GM18520 (cell line): Measurements from ENCODE around the gene RPL26.

Experiments used
- ATAC-seq: cut with Tn5 transposase; IDR thresholded peaks from one replicate; pipeline ENCODE4 v1.9.1; 2021; ENCODE audit not compliant: unreplicated experiment

RPL26 gene

GRCh38 chr17:8383143-8383822, at the start of gene RPL26:
TSS of gene RPL26 (minus strand) at chr17:8383193. CDS start at chr17:8382310, 883 bp downstream.
- ATAC-seq, result peak; percentile 86

GRCh38 chr17:8430966-8431365, 48.0 kb upstream of the RPL26 start:
- ATAC-seq, result no peak

- no peak for ATAC-seq
These were observed 43.8 kb upstream of the RPL26 start for GRCh38 chr17:8426802-8427201.

- ATAC-seq, result no peak
These were observed 43.2 kb upstream of the RPL26 start for GRCh38 chr17:8426094-8426720.

- no peak for ATAC-seq
These were observed 38.6 kb upstream of the RPL26 start for GRCh38 chr17:8421571-8421970.

GRCh38 chr17:8420041-8420934, 37.3 kb upstream of the RPL26 start:
- ATAC-seq, result no peak

- ATAC-seq, result no peak
These were observed 36.3 kb upstream of the RPL26 start for GRCh38 chr17:8419305-8419704.

GRCh38 chr17:8418471-8418870, 35.5 kb upstream of the RPL26 start:
- no peak for ATAC-seq

GRCh38 chr17:8417806-8418205, 34.8 kb upstream of the RPL26 start:
- ATAC-seq, result no peak

GRCh38 chr17:8413938-8414337, 30.9 kb upstream of the RPL26 start:
- no peak for ATAC-seq

- no peak for ATAC-seq
These were observed 30.3 kb upstream of the RPL26 start for GRCh38 chr17:8413328-8413727.

- no peak for ATAC-seq
These were observed 29.1 kb upstream of the RPL26 start for GRCh38 chr17:8412089-8412488.

- no peak for ATAC-seq
These were observed 27.9 kb upstream of the RPL26 start for GRCh38 chr17:8410883-8411238.

- no peak for ATAC-seq
These were observed 27.2 kb upstream of the RPL26 start for GRCh38 chr17:8409966-8410882.

GRCh38 chr17:8408371-8408770, 25.4 kb upstream of the RPL26 start:
- no peak for ATAC-seq

- ATAC-seq, result no peak
These were observed 23.2 kb upstream of the RPL26 start for GRCh38 chr17:8406174-8406573.

- no peak for ATAC-seq
These were observed 22.6 kb upstream of the RPL26 start for GRCh38 chr17:8405499-8406016.

GRCh38 chr17:8402921-8403536, 20.0 kb upstream of the RPL26 start:
- no peak for ATAC-seq

GRCh38 chr17:8401107-8401506, 18.1 kb upstream of the RPL26 start:
- ATAC-seq, result no peak

GRCh38 chr17:8398980-8399379, 16.0 kb upstream of the RPL26 start:
- no peak for ATAC-seq
